Sigmoid colon (tissue), 4 donors: ENCODE measurements around the gene DNAH10.

Experiments
- EP300 ChIP-seq, 4 donors: sonication (generic); formaldehyde crosslinking; IDR thresholded peaks; one replicate each; pipeline ENCODE4 v1.6.1; 2017; ENCODE audit warnings: antibody characterized with exemption in 4 of 4
- POLR2A ChIP-seq, 2 donors: fragments of 450-650 bp; IDR thresholded peaks; one replicate each; pipeline ENCODE4 v1.6.1; 2016; ENCODE audit warnings: antibody characterized with exemption in 2 of 2, mild to moderate bottlenecking in 2 of 2, moderate library complexity in 2 of 2
- POLR2AphosphoS5 ChIP-seq, 4 donors: sonication (generic); formaldehyde crosslinking; IDR thresholded peaks; one replicate each; pipeline ENCODE4 v1.6.1; 2017; ENCODE audit warnings: antibody characterized with exemption in 4 of 4
- TF ChIP-seq, protein P1 (sequence below), 4 experiments: fragments of 450-650 bp in 3 of 4; fragments of 200-600 bp in 1 of 4; IDR thresholded peaks; one replicate each; pipeline ENCODE4 v1.5.1; 2016 to 2019; ENCODE audit warnings: antibody characterized with exemption in 4 of 4, mild to moderate bottlenecking in 3 of 4, moderate library complexity in 2 of 4

DNA sequence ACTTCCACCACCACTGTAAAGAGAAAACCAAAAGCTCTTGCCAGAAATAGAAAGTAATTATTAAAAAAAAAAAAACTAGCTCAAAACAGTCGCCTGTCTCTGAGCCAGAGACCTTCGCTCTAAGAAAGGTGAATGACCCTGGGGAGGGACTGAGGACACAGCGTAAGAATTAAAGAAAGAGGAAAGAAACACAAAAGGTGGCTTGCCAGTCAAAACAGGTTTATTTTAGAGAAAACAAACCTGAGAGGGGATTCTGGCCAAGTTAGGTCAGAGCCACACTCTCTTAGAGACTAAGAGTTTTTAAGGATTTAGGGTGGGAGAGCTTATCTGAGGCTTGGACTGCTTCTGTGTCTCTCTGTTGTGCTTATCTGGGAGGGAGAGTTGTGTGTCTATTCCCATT, 66.0 kb downstream of the DNAH10 start:
- TF ChIP-seq POLR2AphosphoS5 (IDR thresholded peaks at IDR 0.05) (no peak), EP300 (IDR thresholded peaks at IDR 0.05) (no peak), POLR2A (IDR thresholded peaks at IDR 0.05) (no peak)
- TF ChIP-seq, protein P1, sequence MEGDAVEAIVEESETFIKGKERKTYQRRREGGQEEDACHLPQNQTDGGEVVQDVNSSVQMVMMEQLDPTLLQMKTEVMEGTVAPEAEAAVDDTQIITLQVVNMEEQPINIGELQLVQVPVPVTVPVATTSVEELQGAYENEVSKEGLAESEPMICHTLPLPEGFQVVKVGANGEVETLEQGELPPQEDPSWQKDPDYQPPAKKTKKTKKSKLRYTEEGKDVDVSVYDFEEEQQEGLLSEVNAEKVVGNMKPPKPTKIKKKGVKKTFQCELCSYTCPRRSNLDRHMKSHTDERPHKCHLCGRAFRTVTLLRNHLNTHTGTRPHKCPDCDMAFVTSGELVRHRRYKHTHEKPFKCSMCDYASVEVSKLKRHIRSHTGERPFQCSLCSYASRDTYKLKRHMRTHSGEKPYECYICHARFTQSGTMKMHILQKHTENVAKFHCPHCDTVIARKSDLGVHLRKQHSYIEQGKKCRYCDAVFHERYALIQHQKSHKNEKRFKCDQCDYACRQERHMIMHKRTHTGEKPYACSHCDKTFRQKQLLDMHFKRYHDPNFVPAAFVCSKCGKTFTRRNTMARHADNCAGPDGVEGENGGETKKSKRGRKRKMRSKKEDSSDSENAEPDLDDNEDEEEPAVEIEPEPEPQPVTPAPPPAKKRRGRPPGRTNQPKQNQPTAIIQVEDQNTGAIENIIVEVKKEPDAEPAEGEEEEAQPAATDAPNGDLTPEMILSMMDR (IDR thresholded peaks at IDR 0.05), result no peak
